Measurements from ENCODE around the gene TNS4. TPM values are rescaled to one million over a fixed set of nuclear protein-coding genes. Genes with fewer than 3 reads are reported as not detected.

Gene TNS4
- total RNA-seq, 2 experiments from 2014 or later, result 0.22 to 0.97 TPM

- Histone ChIP-seq H3K9me2 (ENCODE audit: insufficient read depth, low read length) (no peaks in the 10 kb centered on the region), H2AFZ (ENCODE audit: low read length) (no peak overlapping the region), H3K4me3 (ENCODE audit: low read depth, low read length, poor library complexity, severe bottlenecking) (no peak overlapping the region), H3K4me2 (ENCODE audit: low read length) (no peak overlapping the region), H3K36me3 (ENCODE audit: insufficient read depth, low read length) (no peaks in the 10 kb centered on the region), H3K9me3 (ENCODE audit: low read length) (no peaks in the 10 kb centered on the region), H3K27ac (ENCODE audit: low read depth, low read length, poor library complexity, severe bottlenecking) (no peak overlapping the region), H4K20me1 (ENCODE audit: insufficient read depth, low read length) (no peaks in the 10 kb centered on the region), H3K4me1 (ENCODE audit: insufficient read depth, low read length, poor library complexity, severe bottlenecking) (no peaks in the 10 kb centered on the region), H3K79me2 (ENCODE audit: insufficient read depth, low read depth, low read length) (no peaks in the 10 kb centered on the region)
- BruUV-seq (replicated peaks), result no TSS peak
- intact Hi-C loops (cut with micrococcal nuclease; ENCODE audit: unreplicated experiment), result no loop called here
- no peak for TF ChIP-seq EZH2phosphoT487 (IDR thresholded peaks at IDR 0.05; ENCODE audit: borderline replicate concordance, low read depth, low read length)
- ChIA-PET CTCF (ENCODE audit: unreplicated experiment) (no interaction called here), POLR2A (no interaction called here)
- DNase-seq (ENCODE audit: low spot score), result no peak
These were observed 41.5 kb downstream of the TNS4 start for GRCh38 chr17:40459636-40460603.

DNA sequence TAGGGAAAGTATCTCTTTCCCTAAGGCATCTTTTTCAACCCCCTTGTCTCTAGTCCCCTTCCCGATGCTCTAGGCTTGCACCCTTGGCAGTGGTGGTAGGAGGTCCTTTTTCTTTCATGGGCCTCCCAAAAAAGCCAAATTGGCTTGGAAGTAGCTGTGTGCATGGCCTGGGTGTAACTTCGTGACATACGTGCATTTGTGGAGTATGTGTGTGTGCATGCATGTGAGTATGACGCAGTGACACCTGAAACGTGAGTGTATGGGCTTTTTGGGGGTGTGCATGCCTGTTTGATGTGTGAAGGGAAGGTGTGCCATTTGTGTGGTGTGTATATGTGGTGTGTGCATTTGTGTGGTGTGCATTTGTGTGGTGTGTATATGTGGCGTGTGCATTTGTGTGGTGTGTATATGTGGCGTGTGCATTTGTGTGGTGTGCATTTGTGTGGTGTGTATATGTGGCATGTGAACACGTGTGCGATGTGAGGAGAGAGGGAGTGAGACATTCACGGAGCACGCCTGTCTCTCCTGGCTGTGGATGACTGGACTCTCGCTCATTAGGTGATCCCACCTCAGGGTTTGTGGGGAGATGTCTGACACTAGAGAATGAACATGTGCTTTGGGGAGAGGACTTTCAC, 42.5 kb downstream of the TNS4 start:
- no TSS peak for BruUV-seq (replicated peaks)
- ChIA-PET POLR2A (no interaction called here), CTCF (ENCODE audit: unreplicated experiment) (no interaction called here)
- Histone ChIP-seq H3K79me2 (ENCODE audit: insufficient read depth, low read depth, low read length) (no peaks in the 10 kb centered on the region), H3K9me3 (ENCODE audit: low read length) (no peaks in the 10 kb centered on the region), H3K4me2 (ENCODE audit: low read length) (no peak overlapping the region), H3K4me1 (ENCODE audit: insufficient read depth, low read length, poor library complexity, severe bottlenecking) (no peaks in the 10 kb centered on the region), H3K27ac (ENCODE audit: low read depth, low read length, poor library complexity, severe bottlenecking) (no peak overlapping the region), H4K20me1 (ENCODE audit: insufficient read depth, low read length) (no peaks in the 10 kb centered on the region), H3K36me3 (ENCODE audit: insufficient read depth, low read length) (no peaks in the 10 kb centered on the region), H3K9me2 (ENCODE audit: insufficient read depth, low read length) (no peaks in the 10 kb centered on the region), H3K4me3 (ENCODE audit: low read depth, low read length, poor library complexity, severe bottlenecking) (no peak overlapping the region), H2AFZ (ENCODE audit: low read length) (no peak overlapping the region)
- DNase-seq (ENCODE audit: low spot score), result no peak
- no peak for TF ChIP-seq EZH2phosphoT487 (IDR thresholded peaks at IDR 0.05; ENCODE audit: borderline replicate concordance, low read depth, low read length)
- TF ChIP-seq CTCF (conservative IDR thresholded peaks at IDR 0.05; ENCODE audit: low read length), result no peak
- intact Hi-C loops (cut with micrococcal nuclease; ENCODE audit: unreplicated experiment), result no loop called here

DNA sequence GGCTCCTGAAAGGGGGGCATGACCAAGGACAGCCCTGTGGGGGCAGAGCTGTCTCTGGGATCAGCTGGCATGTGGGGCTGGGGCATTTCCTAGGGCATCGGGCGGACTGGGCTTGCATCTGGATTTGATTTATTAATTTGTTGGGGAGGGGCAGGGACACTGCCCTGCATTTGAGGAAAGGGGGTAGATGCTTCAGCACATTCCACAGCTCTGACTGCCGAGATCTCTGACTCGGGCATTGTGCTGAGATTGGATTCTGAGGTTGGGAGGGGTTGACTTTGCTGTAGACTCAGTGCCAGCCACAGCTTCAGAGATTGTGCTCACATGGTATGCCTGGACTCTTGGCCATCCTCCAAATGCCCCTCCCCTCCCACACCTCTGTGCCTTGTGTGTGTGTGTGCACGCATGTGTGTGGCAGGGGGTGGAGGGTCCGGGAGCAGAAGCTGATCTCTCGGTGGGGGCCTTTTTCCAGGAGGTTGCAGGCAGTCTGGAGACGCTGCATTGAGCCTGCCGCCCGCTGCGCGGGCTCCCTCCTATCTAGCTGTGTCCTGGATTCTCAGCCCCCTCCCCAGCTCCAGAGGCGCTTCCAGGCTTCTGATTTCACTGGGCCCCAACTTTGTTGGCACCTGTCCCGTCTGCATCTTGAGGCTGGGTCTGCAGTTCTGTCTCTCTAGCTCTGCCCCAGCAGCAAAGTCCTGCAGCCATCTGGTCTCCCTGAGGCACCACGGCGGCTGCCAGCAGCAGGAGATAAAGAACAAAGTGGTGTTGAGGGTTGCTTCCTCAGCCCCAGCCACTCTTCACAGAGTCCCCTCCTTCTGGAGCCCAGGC, 43.2 kb downstream of the TNS4 start:
- H4K20me1 ChIP-seq (ENCODE audit: insufficient read depth, low read length), result no peaks in the 10 kb centered on the region
- no peaks in the 10 kb centered on the region for H3K79me2 ChIP-seq (ENCODE audit: insufficient read depth, low read depth, low read length)
- H3K4me1 ChIP-seq (ENCODE audit: insufficient read depth, low read length, poor library complexity, severe bottlenecking), result no peaks in the 10 kb centered on the region
- ChIA-PET POLR2A (no interaction called here), CTCF (ENCODE audit: unreplicated experiment) (no interaction called here)
- no peak overlapping the region for H3K4me3 ChIP-seq (ENCODE audit: low read depth, low read length, poor library complexity, severe bottlenecking)
- DNase-seq (ENCODE audit: low spot score), result no peak
- H2AFZ ChIP-seq (ENCODE audit: low read length), result no peak overlapping the region
- H3K27ac ChIP-seq (ENCODE audit: low read depth, low read length, poor library complexity, severe bottlenecking), result no peak overlapping the region
- H3K9me2 ChIP-seq (ENCODE audit: insufficient read depth, low read length), result no peaks in the 10 kb centered on the region
- H3K36me3 ChIP-seq (ENCODE audit: insufficient read depth, low read length), result no peaks in the 10 kb centered on the region
- intact Hi-C loops (cut with micrococcal nuclease; ENCODE audit: unreplicated experiment), result no loop called here
- H3K4me2 ChIP-seq (ENCODE audit: low read length), result no peak overlapping the region
- no peak for TF ChIP-seq CTCF (conservative IDR thresholded peaks at IDR 0.05; ENCODE audit: low read length)
- no peak for TF ChIP-seq EZH2phosphoT487 (IDR thresholded peaks at IDR 0.05; ENCODE audit: borderline replicate concordance, low read depth, low read length)
- no peaks in the 10 kb centered on the region for H3K9me3 ChIP-seq (ENCODE audit: low read length)
- BruUV-seq (replicated peaks), result no TSS peak
